PC-3 (cell line): ENCODE measurements around the gene HDAC4.

Experiments used
- EZH2 ChIP-seq: fragments of 300-600 bp; sonication (generic); IDR thresholded peaks from one replicate; pipeline ENCODE4 v1.6.1; 2017; ENCODE audit warnings: antibody characterized with exemption, mild to moderate bottlenecking, low read length; ENCODE audit not compliant: unreplicated experiment
- EZH2phosphoT487 ChIP-seq: fragments of 300-600 bp; sonication (generic); IDR thresholded peaks from 2 replicates; pipeline ENCODE4 v1.6.1; 2018; ENCODE audit warnings: mild to moderate bottlenecking, antibody characterized with exemption, low read length, borderline replicate concordance
- TF ChIP-seq, protein P1 (sequence below): fragments of 300-600 bp; sonication (generic); conservative IDR thresholded peaks from 2 replicates; pipeline ENCODE4 v1.5.1; 2017; ENCODE audit warnings: antibody characterized with exemption, low read depth, mild to moderate bottlenecking, low read length

DNA sequence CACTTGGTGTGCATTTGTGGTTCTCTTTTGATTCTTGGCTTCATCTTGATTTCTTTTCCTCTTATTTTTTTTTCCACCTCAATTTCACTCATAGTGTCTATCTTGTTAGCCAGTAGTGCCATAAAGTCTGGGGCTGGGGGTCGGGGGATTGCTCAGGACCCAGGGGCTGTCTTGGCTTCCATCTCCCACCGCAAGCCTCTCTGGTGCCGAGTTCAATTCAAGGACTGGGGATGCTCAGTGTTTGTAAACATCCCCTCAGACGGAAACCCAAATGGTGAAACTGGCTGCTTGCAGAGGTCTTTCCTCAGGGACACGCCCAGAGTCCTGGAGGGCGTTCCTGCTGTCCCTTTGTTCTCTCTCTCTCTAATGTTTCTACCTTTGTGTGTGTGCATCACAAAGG lies 379.6 kb downstream of the HDAC4 start:
- TF ChIP-seq EZH2 (no peak), EZH2phosphoT487 (no peak)
- TF ChIP-seq, protein P1, sequence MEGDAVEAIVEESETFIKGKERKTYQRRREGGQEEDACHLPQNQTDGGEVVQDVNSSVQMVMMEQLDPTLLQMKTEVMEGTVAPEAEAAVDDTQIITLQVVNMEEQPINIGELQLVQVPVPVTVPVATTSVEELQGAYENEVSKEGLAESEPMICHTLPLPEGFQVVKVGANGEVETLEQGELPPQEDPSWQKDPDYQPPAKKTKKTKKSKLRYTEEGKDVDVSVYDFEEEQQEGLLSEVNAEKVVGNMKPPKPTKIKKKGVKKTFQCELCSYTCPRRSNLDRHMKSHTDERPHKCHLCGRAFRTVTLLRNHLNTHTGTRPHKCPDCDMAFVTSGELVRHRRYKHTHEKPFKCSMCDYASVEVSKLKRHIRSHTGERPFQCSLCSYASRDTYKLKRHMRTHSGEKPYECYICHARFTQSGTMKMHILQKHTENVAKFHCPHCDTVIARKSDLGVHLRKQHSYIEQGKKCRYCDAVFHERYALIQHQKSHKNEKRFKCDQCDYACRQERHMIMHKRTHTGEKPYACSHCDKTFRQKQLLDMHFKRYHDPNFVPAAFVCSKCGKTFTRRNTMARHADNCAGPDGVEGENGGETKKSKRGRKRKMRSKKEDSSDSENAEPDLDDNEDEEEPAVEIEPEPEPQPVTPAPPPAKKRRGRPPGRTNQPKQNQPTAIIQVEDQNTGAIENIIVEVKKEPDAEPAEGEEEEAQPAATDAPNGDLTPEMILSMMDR = no peak
